Measurements from ENCODE around the gene SERPINA1. TPM values are rescaled to one million over a fixed set of nuclear protein-coding genes. Genes with fewer than 3 reads are reported as not detected.

SERPINA1 gene
- total and polyA plus RNA-seq, 2 of the 13 experiments (the other 11 are each of a cell fraction or from before 2014, with no cell fraction given): 3,266 to 11,015 TPM

DNA sequence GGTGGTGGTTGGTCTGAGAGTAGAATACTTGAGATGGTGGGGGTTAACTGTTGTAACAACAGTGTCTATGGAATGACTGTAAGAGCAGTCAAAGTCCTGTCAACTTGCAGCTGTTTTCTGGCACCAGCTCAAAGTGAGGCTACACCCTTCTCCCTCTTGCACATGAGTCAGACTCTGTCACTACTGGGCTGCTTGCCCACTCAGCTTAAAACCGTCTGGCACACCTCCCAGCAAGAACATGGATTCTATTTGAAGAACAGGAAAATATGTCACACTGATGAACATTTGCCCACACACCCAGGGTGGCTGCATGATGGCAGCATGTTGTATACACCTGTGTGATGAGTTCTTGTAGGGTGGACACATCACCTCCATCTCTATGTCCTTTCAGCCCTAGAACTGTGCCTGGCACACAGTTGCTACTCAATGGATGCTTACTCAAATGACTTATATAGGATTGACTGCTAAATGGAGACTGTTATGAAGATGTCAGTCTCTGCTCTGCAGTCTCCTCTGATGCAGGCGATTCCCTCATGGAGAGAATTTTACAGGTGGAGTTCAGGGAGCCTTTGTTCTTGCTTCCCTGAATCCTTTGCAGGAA lies 46.0 kb downstream of the SERPINA1 start (continued):
- TF ChIP-seq, protein P1, sequence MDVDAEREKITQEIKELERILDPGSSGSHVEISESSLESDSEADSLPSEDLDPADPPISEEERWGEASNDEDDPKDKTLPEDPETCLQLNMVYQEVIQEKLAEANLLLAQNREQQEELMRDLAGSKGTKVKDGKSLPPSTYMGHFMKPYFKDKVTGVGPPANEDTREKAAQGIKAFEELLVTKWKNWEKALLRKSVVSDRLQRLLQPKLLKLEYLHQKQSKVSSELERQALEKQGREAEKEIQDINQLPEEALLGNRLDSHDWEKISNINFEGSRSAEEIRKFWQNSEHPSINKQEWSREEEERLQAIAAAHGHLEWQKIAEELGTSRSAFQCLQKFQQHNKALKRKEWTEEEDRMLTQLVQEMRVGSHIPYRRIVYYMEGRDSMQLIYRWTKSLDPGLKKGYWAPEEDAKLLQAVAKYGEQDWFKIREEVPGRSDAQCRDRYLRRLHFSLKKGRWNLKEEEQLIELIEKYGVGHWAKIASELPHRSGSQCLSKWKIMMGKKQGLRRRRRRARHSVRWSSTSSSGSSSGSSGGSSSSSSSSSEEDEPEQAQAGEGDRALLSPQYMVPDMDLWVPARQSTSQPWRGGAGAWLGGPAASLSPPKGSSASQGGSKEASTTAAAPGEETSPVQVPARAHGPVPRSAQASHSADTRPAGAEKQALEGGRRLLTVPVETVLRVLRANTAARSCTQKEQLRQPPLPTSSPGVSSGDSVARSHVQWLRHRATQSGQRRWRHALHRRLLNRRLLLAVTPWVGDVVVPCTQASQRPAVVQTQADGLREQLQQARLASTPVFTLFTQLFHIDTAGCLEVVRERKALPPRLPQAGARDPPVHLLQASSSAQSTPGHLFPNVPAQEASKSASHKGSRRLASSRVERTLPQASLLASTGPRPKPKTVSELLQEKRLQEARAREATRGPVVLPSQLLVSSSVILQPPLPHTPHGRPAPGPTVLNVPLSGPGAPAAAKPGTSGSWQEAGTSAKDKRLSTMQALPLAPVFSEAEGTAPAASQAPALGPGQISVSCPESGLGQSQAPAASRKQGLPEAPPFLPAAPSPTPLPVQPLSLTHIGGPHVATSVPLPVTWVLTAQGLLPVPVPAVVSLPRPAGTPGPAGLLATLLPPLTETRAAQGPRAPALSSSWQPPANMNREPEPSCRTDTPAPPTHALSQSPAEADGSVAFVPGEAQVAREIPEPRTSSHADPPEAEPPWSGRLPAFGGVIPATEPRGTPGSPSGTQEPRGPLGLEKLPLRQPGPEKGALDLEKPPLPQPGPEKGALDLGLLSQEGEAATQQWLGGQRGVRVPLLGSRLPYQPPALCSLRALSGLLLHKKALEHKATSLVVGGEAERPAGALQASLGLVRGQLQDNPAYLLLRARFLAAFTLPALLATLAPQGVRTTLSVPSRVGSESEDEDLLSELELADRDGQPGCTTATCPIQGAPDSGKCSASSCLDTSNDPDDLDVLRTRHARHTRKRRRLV (CRISPR knock-in tag; IDR thresholded peaks at IDR 0.05): no peak
- TF ChIP-seq JDP2 (CRISPR knock-in tag; IDR thresholded peaks at IDR 0.05; ENCODE audit: borderline replicate concordance): no peak
- peak; percentile 35; the same call in 1 of the 2 replicates for TF ChIP-seq PHF21A (CRISPR knock-in tag; IDR thresholded peaks at IDR 0.05)
- TF ChIP-seq, protein P2, sequence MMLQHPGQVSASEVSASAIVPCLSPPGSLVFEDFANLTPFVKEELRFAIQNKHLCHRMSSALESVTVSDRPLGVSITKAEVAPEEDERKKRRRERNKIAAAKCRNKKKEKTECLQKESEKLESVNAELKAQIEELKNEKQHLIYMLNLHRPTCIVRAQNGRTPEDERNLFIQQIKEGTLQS (CRISPR knock-in tag; IDR thresholded peaks at IDR 0.05): peak; percentile 18; the same call in 1 of the 2 replicates
- TF ChIP-seq ZNF337 (CRISPR knock-in tag; IDR thresholded peaks at IDR 0.05; ENCODE audit: borderline replicate concordance, low read depth): no peak
- no peak for TF ChIP-seq ZNF350 (CRISPR knock-in tag; IDR thresholded peaks at IDR 0.05; ENCODE audit: borderline replicate concordance, low read depth)
- no peak for TF ChIP-seq FOXK1 (CRISPR knock-in tag; IDR thresholded peaks at IDR 0.05; ENCODE audit: borderline replicate concordance, low read depth)
- TF ChIP-seq SPEN (CRISPR knock-in tag; IDR thresholded peaks at IDR 0.05; ENCODE audit: low read depth): no peak
- TF ChIP-seq MED13 (CRISPR knock-in tag; IDR thresholded peaks at IDR 0.05): no peak
- no peak for TF ChIP-seq PRMT3 (CRISPR knock-in tag; IDR thresholded peaks at IDR 0.05; ENCODE audit: borderline replicate concordance, low read depth)
- no peak for TF ChIP-seq HNRNPK (IDR thresholded peaks at IDR 0.05; ENCODE audit: low read depth, low read length, poor library complexity, severe bottlenecking)
- TF ChIP-seq EP300 (IDR thresholded peaks at IDR 0.05; ENCODE audit: low read depth in 2 of 2, low read length in 2 of 2): peak in 1 of 2 experiments; percentile 45; a peak in 1 of 4 replicates
- no peak for TF ChIP-seq EP300 (CRISPR knock-in tag; IDR thresholded peaks at IDR 0.05; ENCODE audit: borderline replicate concordance)
- TF ChIP-seq ZNF10 (CRISPR knock-in tag; IDR thresholded peaks at IDR 0.05; ENCODE audit: borderline replicate concordance, low read depth): no peak
- TF ChIP-seq, protein P3, sequence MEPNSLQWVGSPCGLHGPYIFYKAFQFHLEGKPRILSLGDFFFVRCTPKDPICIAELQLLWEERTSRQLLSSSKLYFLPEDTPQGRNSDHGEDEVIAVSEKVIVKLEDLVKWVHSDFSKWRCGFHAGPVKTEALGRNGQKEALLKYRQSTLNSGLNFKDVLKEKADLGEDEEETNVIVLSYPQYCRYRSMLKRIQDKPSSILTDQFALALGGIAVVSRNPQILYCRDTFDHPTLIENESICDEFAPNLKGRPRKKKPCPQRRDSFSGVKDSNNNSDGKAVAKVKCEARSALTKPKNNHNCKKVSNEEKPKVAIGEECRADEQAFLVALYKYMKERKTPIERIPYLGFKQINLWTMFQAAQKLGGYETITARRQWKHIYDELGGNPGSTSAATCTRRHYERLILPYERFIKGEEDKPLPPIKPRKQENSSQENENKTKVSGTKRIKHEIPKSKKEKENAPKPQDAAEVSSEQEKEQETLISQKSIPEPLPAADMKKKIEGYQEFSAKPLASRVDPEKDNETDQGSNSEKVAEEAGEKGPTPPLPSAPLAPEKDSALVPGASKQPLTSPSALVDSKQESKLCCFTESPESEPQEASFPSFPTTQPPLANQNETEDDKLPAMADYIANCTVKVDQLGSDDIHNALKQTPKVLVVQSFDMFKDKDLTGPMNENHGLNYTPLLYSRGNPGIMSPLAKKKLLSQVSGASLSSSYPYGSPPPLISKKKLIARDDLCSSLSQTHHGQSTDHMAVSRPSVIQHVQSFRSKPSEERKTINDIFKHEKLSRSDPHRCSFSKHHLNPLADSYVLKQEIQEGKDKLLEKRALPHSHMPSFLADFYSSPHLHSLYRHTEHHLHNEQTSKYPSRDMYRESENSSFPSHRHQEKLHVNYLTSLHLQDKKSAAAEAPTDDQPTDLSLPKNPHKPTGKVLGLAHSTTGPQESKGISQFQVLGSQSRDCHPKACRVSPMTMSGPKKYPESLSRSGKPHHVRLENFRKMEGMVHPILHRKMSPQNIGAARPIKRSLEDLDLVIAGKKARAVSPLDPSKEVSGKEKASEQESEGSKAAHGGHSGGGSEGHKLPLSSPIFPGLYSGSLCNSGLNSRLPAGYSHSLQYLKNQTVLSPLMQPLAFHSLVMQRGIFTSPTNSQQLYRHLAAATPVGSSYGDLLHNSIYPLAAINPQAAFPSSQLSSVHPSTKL (CRISPR knock-in tag; IDR thresholded peaks at IDR 0.05): peak; percentile 56
- TF ChIP-seq CC2D1A (CRISPR knock-in tag; IDR thresholded peaks at IDR 0.05): no peak
- TF ChIP-seq HNF4G (IDR thresholded peaks at IDR 0.05; ENCODE audit: borderline replicate concordance, low read depth, low read length): 0 out of 2 replicates have a peak, but pooled peaks have one; percentile 12
- no peak for TF ChIP-seq HNF4G (CRISPR knock-in tag; IDR thresholded peaks at IDR 0.05; ENCODE audit: borderline replicate concordance, low read depth)
- 0 out of 2 replicates have a peak, but pooled peaks have one; percentile 3 for TF ChIP-seq CEBPG (CRISPR knock-in tag; IDR thresholded peaks at IDR 0.05)
